Heart right ventricle (tissue), 16 donors: ENCODE data around the gene ERMARD. TPM values are rescaled to one million over a fixed set of nuclear protein-coding genes. Genes with fewer than 3 reads are reported as not detected.

Source experiments
- ATAC-seq, 8 donors: fragments of 200-7000 bp; cut with Tn5 transposase; one replicate each; pipeline ENCODE4 v1.9.1; 2020; ENCODE audit warnings: mild to moderate bottlenecking in 8 of 8, moderate library complexity in 8 of 8, moderate number of reproducible peaks in 1 of 8
- DNase-seq, 2 donors: peaks; one replicate each; pipeline ENCODE4 v3.0.0-alpha.2; 2020
- H3K27ac ChIP-seq, 10 donors: fragments of 200-600 bp; sonication (generic) in 2 of 10; one replicate each; pipeline versions ENCODE4 v1.5.0 to v1.8.0; 2020 to 2022; ENCODE audit warnings: mild to moderate bottlenecking in 3 of 10
- H3K27me3 ChIP-seq, 7 donors: fragments of 200-600 bp; one replicate each; pipeline ENCODE4 v1.8.0; 2021 to 2022; ENCODE audit warnings: mild to moderate bottlenecking in 2 of 7
- H3K36me3 ChIP-seq, 9 donors: fragments of 200-600 bp; sonication (generic) in 1 of 9; one replicate each; pipeline versions ENCODE4 v1.5.0 to v1.8.0; 2020 to 2022; ENCODE audit warnings: mild to moderate bottlenecking in 2 of 9
- H3K4me1 ChIP-seq, 9 donors: fragments of 200-600 bp; sonication (generic) in 1 of 9; one replicate each; pipeline versions ENCODE4 v1.5.0 to v1.8.0; 2020 to 2022; ENCODE audit warnings: mild to moderate bottlenecking in 4 of 9
- H3K4me3 ChIP-seq, 10 donors: fragments of 200-600 bp; sonication (generic) in 2 of 10; one replicate each; pipeline versions ENCODE4 v1.5.0 to v1.8.0; 2020 to 2022; ENCODE audit warnings: mild to moderate bottlenecking in 7 of 10, moderate library complexity in 2 of 10
- H3K9me3 ChIP-seq, 11 donors: fragments of 200-600 bp in 10 of 11; sonication (generic) in 2 of 11; one replicate each; pipeline versions ENCODE4 v1.5.0 to v1.8.0; 2013 to 2022; ENCODE audit warnings: mild to moderate bottlenecking in 2 of 11, control low read depth in 1 of 11, moderate library complexity in 1 of 11
- WGBS, 2 donors: extraction: QIAGEN DNeasy Blood & Tissue Kit; methylation state at CpG; one replicate each; pipeline ENCODE4 v1.1.7; 2013; ENCODE audit warnings: inconsistent platforms in 1 of 2; 5-methylcytosine and 5-hydroxymethylcytosine counted together
- intact Hi-C, 10 donors: fragments of 100-400 bp; cut with DNase I; formaldehyde crosslinking; loops; one replicate each; pipeline versions ENCODE4 v1.11.1 to v1.14.2; 2022
- polyA plus RNA-seq, 2 donors: library from polyadenylated mRNA; stranded (reverse); fragments of 200-250 nt; gene quantifications; one replicate each; pipeline ENCODE4 v1.2.3, GENCODE V29; 2013
- total RNA-seq, 10 donors: library from RNA; stranded (reverse); fragmentation: NEBNext Ultra II Directional in 3 of 10; extraction: Animal tissue kit (Norgen Biotek cat#: 25700) in 3 of 10; gene quantifications; one replicate each; pipeline versions ENCODE4 v1.2.1 to v1.2.4, GENCODE V29; 2021 to 2023
- TF ChIP-seq, protein P1 (sequence below), 9 donors: fragments of 200-600 bp; sonication (generic) in 2 of 9; IDR thresholded peaks; one replicate each; pipeline versions ENCODE4 v1.5.0 to v1.8.0; 2021 to 2022; ENCODE audit warnings: antibody characterized with exemption in 9 of 9, mild to moderate bottlenecking in 5 of 9, moderate library complexity in 1 of 9
- donor health status: Arrhythmogenic right ventricular cardiomyopathy.
- donor health status: ischemic (EF 13 %, LVEDD 7.1; RV severe dilation, severe dysfunction).
- donor health status: healthy with polysubstance abuse.
- donor health status: DM: no; HTN: yes; CAD: no.
- donor health status: DM: no; HTN: no; CAD: no.
- donor health status: ischemic (EF 25% LVEDD 6.9; RV normal size, moderate dysfunction).
- donor health status: ischemic (EF 25% LVEDD 5.7; RV mildly dilated, moderate dysfunction).
- donor health status: healthy.
- donor health status: DM: yes; HTN: yes; CAD: no.
- donor health status: Ischemic cardiomyopathy.
- donor health status: ischemic (EF 35%, LVEDD 5.7; RV mildly dilated, moderate dysfunction).
- donor health status: nonischemic (EF 11% LVEDD 7.7; RV severe dilation, severe dysfunction).
- donor health status: DM: yes; HTN: yes; CAD: no.
- donor health status: PGD.
- donor health status: ischemic (EF 29% LVEDD 5.4; RV normal size, mild dysfunction).
- donor health status: nonischemic (EF 23%, LVEDD 6.1; RV moderate dilation, normal function).

ERMARD gene
- total and polyA plus RNA-seq, 12 donors = 7.5 to 38.5 (median 10.0) TPM

DNA sequence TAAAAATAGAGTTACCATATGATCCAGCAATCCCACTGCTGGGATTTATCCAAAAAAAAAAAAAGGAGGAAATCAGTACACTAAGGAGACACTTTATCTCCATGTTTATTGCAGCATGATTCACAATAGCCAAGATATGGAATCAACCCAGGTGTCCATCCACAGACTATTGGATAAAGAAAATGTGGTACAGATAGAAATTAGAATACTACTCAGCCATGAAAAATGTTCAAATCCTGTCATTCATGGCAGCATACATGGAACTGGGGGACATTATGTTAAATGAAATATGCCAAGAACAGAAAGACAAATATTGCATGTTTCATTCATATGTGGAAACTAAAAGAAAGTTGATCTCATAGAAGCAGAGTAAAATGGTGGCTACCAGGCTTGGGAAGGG lies 75.3 kb downstream of the ERMARD start:
- H3K4me1 ChIP-seq = peaks cover 0 to 4% (median 3%) of the 10 kb centered on the region in 9 donors
- H3K4me3 ChIP-seq = no peak overlapping the region
- H3K27me3 ChIP-seq = peaks cover 0 to 27% (median 18%) of the 10 kb centered on the region in 7 donors
- H3K27ac ChIP-seq = no peak overlapping the region
- no peaks in the 10 kb centered on the region for H3K36me3 ChIP-seq
- peaks cover 0 to 10% (median 0%) of the 10 kb centered on the region in 11 donors for H3K9me3 ChIP-seq
- DNase-seq (no peak), ATAC-seq (no peak)
- intact Hi-C loops = no loop called here
- TF ChIP-seq, protein P1, sequence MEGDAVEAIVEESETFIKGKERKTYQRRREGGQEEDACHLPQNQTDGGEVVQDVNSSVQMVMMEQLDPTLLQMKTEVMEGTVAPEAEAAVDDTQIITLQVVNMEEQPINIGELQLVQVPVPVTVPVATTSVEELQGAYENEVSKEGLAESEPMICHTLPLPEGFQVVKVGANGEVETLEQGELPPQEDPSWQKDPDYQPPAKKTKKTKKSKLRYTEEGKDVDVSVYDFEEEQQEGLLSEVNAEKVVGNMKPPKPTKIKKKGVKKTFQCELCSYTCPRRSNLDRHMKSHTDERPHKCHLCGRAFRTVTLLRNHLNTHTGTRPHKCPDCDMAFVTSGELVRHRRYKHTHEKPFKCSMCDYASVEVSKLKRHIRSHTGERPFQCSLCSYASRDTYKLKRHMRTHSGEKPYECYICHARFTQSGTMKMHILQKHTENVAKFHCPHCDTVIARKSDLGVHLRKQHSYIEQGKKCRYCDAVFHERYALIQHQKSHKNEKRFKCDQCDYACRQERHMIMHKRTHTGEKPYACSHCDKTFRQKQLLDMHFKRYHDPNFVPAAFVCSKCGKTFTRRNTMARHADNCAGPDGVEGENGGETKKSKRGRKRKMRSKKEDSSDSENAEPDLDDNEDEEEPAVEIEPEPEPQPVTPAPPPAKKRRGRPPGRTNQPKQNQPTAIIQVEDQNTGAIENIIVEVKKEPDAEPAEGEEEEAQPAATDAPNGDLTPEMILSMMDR (IDR thresholded peaks at IDR 0.05) = no peak

DNA sequence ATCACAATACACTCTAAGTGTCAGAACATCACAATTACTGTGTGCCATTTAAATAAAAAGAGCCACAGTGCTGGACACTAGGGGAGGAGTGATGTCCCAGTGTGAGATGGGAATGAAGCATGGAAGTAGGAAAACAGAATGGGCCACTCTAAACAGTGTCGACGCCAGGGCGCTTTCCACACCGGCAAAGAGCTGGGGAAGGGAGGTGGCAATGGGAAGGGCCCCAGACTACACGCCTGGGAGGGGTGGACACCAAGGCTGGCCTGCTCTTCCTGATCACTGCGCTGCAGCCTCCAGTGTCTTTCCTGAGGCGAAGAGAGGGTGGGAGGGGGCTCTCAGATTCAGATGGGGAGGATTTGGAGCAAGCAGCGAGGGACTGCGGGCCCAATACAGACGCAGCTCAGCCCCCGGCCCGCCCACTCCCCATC lies 75.9 kb downstream of the ERMARD start:
- TF ChIP-seq, protein P1 (IDR thresholded peaks at IDR 0.05) = no peak
- H3K27ac ChIP-seq = no peak overlapping the region
- H3K9me3 ChIP-seq = peaks cover 0 to 10% (median 0%) of the 10 kb centered on the region in 11 donors
- intact Hi-C loops = no loop called here
- 49 to 63% methylated on average over 12 of the region's 12 CpGs for WGBS, 2 donors
- H3K27me3 ChIP-seq = peaks cover 0 to 27% (median 20%) of the 10 kb centered on the region in 7 donors
- H3K4me1 ChIP-seq = peaks cover 0 to 11% (median 9%) of the 10 kb centered on the region in 9 donors
- DNase-seq (no peak), ATAC-seq (no peak)
- no peak overlapping the region for H3K4me3 ChIP-seq
- no peaks in the 10 kb centered on the region for H3K36me3 ChIP-seq

DNA sequence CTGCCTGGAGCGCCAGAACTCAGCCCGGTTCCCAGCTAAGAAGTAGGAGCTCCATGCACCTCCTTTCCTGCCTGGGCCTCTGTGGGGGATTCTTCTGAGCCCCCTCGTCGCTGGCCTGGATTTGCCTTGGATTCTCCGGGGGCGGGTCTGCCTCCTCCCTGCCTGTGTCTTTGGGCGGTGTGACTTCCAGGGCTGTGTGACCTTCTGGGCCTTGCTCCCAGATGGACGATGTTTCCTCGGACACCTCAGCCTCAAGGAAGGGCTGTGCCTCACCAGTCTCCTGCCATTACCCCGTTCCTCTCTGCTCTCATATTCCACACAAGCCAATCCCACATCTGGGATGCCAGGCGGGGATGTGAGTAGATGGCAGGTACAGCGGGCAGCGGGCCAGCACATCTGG lies 76.8 kb downstream of the ERMARD start:
- 78 to 82% methylated on average over 13 of the region's 13 CpGs for WGBS, 2 donors
- Histone ChIP-seq H3K36me3 (no peaks in the 10 kb centered on the region), H3K27ac (no peak overlapping the region), H3K4me1 (peaks cover 0 to 18% (median 12%) of the 10 kb centered on the region in 9 donors), H3K9me3 (peaks cover 0 to 10% (median 0%) of the 10 kb centered on the region in 11 donors), H3K4me3 (no peak overlapping the region), H3K27me3 (peaks cover 0 to 28% (median 18%) of the 10 kb centered on the region in 7 donors)
- TF ChIP-seq, protein P1 (IDR thresholded peaks at IDR 0.05) = no peak
- intact Hi-C loops = no loop called here
- DNase-seq (no peak), ATAC-seq (no peak)

DNA sequence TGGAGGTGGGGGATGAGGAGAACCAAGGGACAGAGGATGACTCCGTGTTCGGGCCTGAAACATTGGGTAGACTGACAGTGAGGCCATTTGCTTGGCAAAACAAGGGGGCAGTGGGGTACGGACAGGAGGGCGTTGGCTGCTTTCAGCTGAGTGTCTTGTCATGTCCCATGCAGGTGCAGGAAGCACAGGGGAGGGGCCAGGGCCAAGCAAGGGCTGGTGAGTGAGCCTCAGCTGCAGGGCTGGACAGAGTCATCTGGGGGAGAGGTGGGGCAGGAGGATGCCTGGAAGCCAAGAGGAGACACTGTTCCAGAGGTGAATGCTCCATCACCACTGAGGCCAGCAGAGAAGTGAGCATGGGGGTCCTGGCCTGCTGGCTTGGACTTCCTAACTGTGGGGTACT lies 78.4 kb downstream of the ERMARD start:
- H3K4me3 ChIP-seq = no peak overlapping the region
- ATAC-seq (no peak), DNase-seq (no peak)
- H3K27me3 ChIP-seq = peaks cover 0 to 41% (median 17%) of the 10 kb centered on the region in 7 donors
- intact Hi-C loops = loop anchor here (2.0 to 10.0 kb wide), 14 partner anchors 105 to 703 kb away; partner anchors contain the start of genes DLL1 (in 7 of the 10) and FAM120B (in 1 of the 10)
- WGBS, 2 donors = 87 to 88% methylated on average over 4 of the region's 4 CpGs
- H3K9me3 ChIP-seq = peaks cover 0 to 10% (median 0%) of the 10 kb centered on the region in 11 donors
- H3K4me1 ChIP-seq = peaks cover 0 to 18% (median 12%) of the 10 kb centered on the region in 9 donors
- no peaks in the 10 kb centered on the region for H3K36me3 ChIP-seq
- no peak overlapping the region for H3K27ac ChIP-seq
- TF ChIP-seq, protein P1 (IDR thresholded peaks at IDR 0.05) = no peak
